ENCODE measurements around the gene RFC4.
A peak's percentile ranks its signal among the peaks of the same experiment; 100 is the strongest.

Gene RFC4

GRCh38 chr3:186831798-186832197, 25.5 kb upstream of the RFC4 start:
- Histone ChIP-seq H3K27ac (no peak overlapping the region), H3K4me3 (no peak overlapping the region)
- no peak for TF ChIP-seq CTCF (IDR thresholded peaks at IDR 0.05)
- no peak for DNase-seq (ENCODE audit: low spot score)

DNA sequence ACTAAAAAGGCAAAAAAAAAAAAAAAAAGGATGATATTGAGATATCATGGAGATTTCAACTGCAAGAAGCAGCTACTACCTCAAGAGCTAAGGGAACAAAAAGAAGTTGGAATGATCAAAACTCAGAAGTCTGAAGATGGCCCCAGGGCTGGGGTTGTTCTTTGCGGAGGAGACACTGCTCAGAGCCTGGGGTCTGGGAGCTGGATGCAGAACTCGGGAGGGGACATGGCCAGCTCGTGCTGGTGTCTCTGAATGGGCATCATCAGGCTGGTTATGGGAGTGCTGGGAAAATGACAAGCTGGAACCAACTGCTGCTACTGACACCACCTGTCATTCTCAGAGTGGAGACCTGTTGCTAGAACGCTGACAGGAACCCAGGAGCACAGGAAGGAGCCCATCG, 22.1 kb upstream of the RFC4 start:
- TF ChIP-seq CTCF (IDR thresholded peaks at IDR 0.05) = no peak
- Histone ChIP-seq H3K4me3 (no peak overlapping the region), H3K27ac (no peak overlapping the region)
- DNase-seq (ENCODE audit: low spot score) = no peak

DNA sequence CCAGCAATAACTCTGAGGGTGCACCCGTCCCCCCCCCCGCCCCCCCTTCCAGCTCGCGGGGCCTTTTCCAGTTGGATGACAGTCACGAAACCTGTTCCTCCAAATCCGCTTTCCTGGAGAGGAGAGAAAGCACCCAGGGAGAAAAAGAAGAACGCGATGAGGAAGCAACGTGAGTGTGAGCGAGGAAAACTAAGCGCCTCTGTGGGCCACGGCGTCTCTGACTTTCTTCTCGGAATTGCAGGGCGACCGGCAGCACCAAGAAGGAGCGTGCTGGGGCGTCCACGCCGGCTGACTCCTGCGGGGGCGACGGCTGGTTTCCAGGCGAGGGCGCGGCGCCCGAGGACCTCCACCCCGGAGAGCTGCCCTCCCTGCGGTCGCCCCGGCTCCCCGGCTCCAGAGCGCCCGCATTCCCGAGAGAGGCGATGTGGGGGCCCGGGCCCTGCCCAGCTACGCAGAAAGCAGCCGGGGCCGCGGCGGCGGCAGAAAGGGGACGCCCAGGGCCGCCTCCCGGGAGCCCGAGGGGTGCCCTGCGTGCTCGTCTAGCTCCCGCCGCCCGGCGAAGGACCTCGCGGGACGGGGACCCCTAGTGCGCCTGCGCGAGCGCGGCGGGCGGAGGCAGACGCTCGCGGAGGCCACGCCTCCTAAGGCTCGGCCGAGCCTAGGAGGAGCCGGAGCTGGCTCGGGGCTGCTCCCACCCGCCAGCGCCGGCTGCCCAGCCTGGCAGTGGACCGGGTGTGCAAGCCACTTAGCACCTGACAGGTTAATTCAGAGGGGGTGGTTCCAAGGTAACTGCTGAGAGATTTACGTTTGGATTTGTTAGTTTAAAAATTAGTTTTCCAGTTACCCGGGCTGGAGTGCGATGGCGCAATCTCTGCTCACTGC, 20.9 kb upstream of the RFC4 start:
- Histone ChIP-seq H3K4me3 (peak overlapping the region; percentile 83), H3K27ac (peak overlapping the region in 1 of 2 donors; percentile 73)
- no peak for TF ChIP-seq CTCF (IDR thresholded peaks at IDR 0.05)
- DNase-seq (ENCODE audit: low spot score) = peak; percentile 79

DNA sequence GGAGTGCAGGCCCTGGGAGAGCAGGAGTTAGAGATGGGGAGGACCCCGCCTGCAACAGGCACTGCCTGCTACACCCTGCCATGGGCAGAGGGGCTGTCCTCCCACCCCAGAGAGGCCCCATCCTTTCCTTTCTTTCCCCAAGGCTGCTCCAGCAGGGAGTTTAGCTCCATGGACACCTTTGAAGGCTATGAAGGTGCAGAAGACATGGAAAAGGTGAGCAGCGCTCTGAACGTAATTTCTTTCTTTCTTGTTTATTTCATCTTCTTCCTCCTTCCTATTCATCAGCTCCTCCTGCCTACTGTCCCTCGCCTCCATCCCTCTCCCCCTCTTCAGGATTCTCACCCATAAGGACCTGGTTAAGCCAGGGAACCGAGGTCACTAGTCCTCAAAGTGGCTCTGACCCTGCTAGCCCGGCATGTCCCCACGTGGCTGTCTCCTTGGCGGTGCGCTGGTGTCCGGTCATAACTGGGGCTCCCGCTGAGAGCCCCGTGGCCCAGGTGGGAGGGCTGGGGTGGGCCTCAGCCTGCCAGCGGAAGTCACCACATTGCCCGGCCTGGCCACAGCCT, 20.2 kb upstream of the RFC4 start:
- no peak for DNase-seq (ENCODE audit: low spot score)
- peak overlapping the region in 1 of 2 donors; percentile 73 for H3K27ac ChIP-seq
- no peak for TF ChIP-seq CTCF (IDR thresholded peaks at IDR 0.05)

DNA sequence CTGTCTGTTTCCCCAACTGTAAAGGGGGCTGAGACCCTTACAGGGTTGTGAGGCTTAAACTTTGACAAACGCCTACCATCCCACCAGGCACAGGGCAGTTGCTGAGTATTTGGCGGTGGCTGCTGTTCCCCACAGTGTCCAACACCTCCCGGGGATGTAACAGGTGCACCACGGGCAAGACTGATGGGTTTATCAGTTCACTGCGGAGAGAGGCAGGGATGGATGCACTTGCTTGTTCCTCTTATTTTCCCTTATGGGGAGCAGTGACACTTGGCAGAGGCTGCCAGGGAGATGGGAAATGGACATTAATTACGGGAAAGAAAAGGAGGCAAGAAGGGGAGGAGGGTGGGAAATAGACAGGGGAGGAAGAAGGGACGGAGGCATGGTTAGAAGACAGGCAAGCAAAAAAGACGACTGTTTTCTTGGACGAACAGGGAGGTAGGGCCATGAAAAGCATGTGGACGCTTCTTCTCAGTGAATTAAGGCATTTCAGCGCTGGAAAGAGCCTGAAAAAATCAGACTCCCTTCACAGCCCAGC, 19.7 kb upstream of the RFC4 start:
- TF ChIP-seq CTCF (IDR thresholded peaks at IDR 0.05) = no peak
- peak overlapping the region; percentile 83 for H3K4me3 ChIP-seq
- no peak overlapping the region for H3K27ac ChIP-seq
- no peak for DNase-seq (ENCODE audit: low spot score)

More for the DNA sequence above, 20.2 kb upstream of the RFC4 start:
- H3K4me3 ChIP-seq = peak overlapping the region; percentile 83

GRCh38 chr3:186825294-186825821, 19.1 kb upstream of the RFC4 start:
- no peak for DNase-seq (ENCODE audit: low spot score)
- Histone ChIP-seq H3K4me3 (peak overlapping the region; percentile 83), H3K27ac (no peak overlapping the region)
- no peak for TF ChIP-seq CTCF (IDR thresholded peaks at IDR 0.05)

Data from coronary artery (tissue), 2 donors.